Measurements from ENCODE around the gene FABP6.

The FABP6 gene

GRCh38 chr5:160263326-160263855 is 34.1 kb downstream of the FABP6 start:
- peak; percentile 78 for DNase-seq

DNA sequence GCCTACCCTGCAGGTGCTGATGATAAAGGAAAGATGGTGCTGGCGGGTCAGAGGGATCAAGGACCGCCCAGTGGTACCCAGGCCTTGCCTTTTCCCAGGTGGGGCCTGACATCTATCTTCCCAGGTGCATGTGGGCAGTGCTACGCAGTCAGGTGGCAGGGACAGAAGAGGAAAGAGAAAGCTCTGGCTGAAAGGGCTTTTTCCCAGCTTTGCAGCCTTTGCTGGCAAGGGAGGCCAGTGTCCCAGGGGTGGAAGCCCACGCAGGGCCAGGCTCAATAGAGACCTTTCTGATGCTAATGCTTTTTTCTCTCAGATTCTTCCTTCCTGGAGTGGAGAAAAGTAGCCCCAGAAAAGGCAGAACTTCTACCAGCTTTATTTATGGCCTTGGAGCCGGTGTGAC is 36.7 kb downstream of the FABP6 start:
- DNase-seq, result no peak

GRCh38 chr5:160266752-160267345 is 37.5 kb downstream of the FABP6 start:
- DNase-seq, result no peak

DNA sequence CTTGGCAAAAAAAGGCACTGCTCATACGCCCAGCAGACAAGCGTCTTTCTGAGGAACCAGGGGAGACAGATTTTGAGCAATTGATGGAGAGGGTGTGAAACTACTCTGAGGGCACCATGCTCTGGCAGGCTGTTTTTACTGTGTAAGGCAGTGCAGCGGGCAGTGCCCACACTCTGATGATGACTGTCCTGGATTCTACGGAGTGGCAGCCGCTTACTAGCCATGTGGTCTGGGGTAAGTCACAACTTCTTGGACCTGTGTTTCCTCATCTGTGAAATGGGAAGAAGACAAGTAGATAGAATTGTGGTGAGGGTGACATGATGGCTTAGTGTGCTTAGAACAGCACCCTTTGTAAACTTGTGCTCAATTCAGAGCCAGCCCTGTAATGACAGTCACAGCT is 38.8 kb downstream of the FABP6 start:
- no peak for DNase-seq

- no peak for DNase-seq
Observed at GRCh38 chr5:160269017-160269416, 39.7 kb downstream of the FABP6 start.

GRCh38 chr5:160270704-160271103 is 41.4 kb downstream of the FABP6 start:
- no peak for DNase-seq

DNA sequence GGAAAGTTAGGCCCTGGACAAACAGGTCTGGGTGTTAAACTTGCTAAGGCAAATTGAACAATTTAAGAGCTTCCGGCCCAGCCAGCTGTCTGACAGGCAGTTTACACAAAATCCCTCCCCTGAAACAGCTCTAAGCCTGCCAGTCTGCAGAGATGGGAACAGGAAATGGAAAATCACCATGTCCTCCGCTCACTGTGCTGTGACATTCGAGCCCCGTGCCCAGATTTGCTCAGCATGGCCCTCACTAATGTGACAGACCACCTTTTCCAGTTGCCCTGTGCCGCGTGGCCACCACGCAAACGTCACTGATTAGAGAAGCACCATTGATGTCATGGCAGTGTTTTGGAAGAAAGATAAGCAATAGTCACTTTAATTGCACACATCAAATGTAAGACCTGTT is 42.1 kb downstream of the FABP6 start:
- DNase-seq, result peak; percentile 93

DNA sequence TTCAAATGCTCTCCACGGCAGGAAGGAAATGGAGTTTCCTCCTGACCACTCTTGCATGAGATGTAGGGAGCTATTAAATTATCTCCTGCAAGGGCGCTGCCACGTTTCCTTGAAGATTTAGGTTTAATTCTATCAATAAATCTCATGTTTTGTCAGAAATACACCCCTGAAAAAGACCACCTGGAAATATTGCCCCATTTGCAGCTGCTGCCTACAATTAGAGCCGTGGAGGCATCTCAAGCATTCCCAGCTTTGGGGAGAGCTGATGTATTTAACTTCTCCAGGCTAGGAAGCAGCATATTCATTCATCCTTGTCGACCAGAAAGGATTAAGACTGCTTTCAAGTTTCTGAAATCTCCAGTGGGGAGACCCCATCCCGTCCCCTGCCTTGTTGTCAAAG is 42.5 kb downstream of the FABP6 start:
- DNase-seq, result no peak

GRCh38 chr5:160272264-160272663 is 43.0 kb downstream of the FABP6 start:
- DNase-seq, result peak; percentile 58

DNA sequence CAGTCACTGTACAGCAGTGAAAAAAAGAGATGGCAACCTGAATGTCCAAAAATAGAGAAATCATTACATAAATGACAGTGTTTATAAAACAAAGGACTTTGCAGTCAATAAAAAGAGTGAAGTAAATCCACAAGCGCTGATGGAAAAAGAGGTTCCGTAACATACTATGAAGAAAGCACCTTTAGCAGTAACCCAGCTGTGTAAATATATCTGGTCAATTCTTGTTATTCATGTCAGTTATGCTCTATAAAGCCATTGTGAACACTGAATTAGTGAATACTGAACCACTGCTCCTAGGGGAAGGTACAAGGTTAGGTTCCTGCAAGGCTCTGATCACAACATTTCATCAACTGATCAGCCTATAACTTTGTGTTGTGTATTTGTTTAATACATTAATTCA is 43.6 kb downstream of the FABP6 start:
- DNase-seq, result peak; percentile 79

DNA sequence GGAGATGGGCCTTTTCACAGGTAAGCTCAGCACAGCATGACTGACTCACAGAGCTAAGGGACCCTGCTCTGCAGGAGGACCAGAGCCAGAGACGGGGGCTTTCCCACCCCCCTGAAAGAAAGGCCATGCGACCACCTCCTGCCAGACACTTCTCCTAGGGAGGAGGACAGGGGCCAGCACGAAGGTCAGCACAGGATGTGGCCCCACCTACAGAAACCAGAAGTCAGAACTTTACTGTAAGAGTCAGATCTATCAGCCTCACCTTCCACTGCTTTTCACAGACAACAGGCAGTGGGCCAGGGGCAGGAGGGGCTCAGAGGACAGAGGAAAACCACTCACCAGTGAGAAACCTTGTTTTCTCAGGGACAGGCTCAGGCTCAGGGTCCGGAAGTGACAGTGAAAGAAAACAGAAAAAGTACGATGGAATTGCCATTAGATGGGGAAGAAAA is 45.2 kb downstream of the FABP6 start:
- DNase-seq, result no peak

DNA sequence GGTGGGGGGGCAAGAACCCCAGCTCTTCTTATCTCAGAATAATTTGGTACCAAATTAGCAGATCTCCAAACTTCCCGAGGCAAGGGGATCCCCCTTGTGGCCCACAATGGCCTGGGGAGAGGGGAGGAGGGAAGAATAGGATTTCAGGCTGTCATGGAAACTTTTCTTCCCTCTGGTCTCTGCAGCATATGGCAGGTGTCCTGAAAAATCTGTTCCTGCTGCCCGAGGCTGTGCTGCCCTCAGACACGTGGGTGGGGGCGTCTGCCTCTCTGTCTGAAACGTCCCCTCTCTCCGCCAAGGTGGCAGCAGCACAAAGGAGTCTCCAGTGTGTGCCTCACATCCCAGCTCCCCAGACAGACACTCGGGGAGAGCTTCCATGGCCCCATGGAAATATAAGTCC is 49.0 kb downstream of the FABP6 start:
- DNase-seq, result no peak

GRCh38 chr5:160280384-160281095 is 51.2 kb downstream of the FABP6 start:
- DNase-seq, result no peak

GRCh38 chr5:160281275-160281674 is 52.0 kb downstream of the FABP6 start:
- no peak for DNase-seq

GRCh38 chr5:160284291-160284873 is 55.1 kb downstream of the FABP6 start:
- DNase-seq, result no peak

DNA sequence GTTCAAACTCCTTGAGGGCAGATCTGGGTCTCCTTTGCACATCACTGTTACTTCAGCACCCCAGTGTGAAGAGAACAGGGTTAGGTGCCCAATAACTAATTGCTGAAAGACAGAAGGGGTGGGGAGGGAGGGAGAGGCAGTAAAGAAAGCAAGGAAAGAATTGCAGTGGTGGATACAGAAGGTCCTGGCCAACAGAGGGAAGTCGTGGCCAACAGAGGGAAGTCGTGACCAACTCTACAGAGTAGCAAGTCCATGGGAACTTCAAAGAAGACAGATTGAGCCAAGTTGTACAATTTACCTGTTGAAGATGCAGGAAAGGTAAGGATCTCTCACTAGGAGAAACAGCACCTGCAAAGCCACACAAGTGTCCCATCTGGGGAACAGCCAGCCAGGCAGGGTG is 56.0 kb downstream of the FABP6 start:
- no peak for DNase-seq

GRCh38 chr5:160286947-160287346 is 57.6 kb downstream of the FABP6 start:
- DNase-seq, result no peak

DNA sequence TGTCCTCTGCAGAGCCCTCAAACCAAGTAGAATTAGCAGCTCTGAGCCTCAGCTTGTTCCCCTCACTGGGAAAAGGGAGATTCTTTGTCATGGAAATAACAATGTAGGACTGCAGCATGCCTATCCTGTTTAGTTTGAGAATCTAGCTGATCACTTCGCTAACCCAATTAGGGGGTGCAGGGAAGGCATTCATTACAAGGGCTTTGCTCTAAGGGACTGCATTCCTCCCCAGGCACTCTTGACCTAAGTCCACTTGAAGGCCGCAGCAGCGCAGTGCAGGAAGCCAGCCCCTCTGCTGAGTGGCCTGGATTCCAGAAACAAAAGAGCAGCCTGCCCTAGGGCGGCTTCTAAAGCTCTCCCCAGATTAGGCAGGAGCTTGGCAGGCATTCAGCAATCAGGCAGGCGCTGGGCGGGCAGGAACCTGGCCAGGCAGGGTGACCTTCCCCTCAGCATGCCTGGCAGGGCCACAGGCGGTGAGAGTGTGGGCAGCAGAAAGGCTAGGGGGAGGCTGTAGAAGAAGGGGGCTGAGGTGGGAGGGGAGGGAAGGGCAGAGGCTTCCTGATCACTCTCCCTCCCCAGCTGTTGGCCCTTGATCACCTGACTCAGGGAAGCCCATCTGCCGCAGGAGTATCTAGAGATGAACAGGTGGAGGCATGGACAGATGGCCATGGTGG is 58.2 kb downstream of the FABP6 start:
- DNase-seq, result peak; percentile 96

All from DMS53 (cell line).